HG03457 (cell line): ENCODE data around the gene TLR9.

Experiments
- ATAC-seq: cut with Tn5 transposase; IDR thresholded peaks from one replicate; pipeline ENCODE4 v1.9.1; 2021; ENCODE audit warnings: moderate number of reproducible peaks; ENCODE audit not compliant: unreplicated experiment

The TLR9 gene

GRCh38 chr3:52232279-52233107 is 7.0 kb upstream of the TLR9 start:
- ATAC-seq = no peak

GRCh38 chr3:52231502-52232278 is 6.2 kb upstream of the TLR9 start:
- no peak for ATAC-seq

GRCh38 chr3:52230889-52231499 is 5.5 kb upstream of the TLR9 start:
- ATAC-seq = no peak

GRCh38 chr3:52230461-52230860 is 5.0 kb upstream of the TLR9 start:
- no peak for ATAC-seq

- no peak for ATAC-seq
Observed at GRCh38 chr3:52229656-52230055, 4.2 kb upstream of the TLR9 start.

GRCh38 chr3:52228751-52229291 is 3.4 kb upstream of the TLR9 start:
- no peak for ATAC-seq

- ATAC-seq = no peak
Observed at GRCh38 chr3:52228266-52228665, 2.8 kb upstream of the TLR9 start.

GRCh38 chr3:52227766-52228165 is 2.3 kb upstream of the TLR9 start:
- ATAC-seq = no peak

- ATAC-seq = no peak
Observed at GRCh38 chr3:52227117-52227516, 1.7 kb upstream of the TLR9 start.

GRCh38 chr3:52226229-52226817 is 878 bp upstream of the TLR9 start:
- ATAC-seq = no peak

GRCh38 chr3:52223449-52224408 is 1.7 kb downstream of the TLR9 start:
- ATAC-seq = no peak

GRCh38 chr3:52222319-52223221 is 2.9 kb downstream of the TLR9 start:
- ATAC-seq = no peak

- no peak for ATAC-seq
Observed at GRCh38 chr3:52221563-52222318, 3.7 kb downstream of the TLR9 start.

- no peak for ATAC-seq
Observed at GRCh38 chr3:52221141-52221562, 4.3 kb downstream of the TLR9 start.

GRCh38 chr3:52220380-52221026 is 4.9 kb downstream of the TLR9 start:
- no peak for ATAC-seq

GRCh38 chr3:52218937-52219650 is 6.4 kb downstream of the TLR9 start:
- ATAC-seq = no peak

- ATAC-seq = no peak
Observed at GRCh38 chr3:52218454-52218853, 7.0 kb downstream of the TLR9 start.
